HepG2 (cell line): ENCODE measurements around the gene JMJD8. TPM values are rescaled to one million over a fixed set of nuclear protein-coding genes. Genes with fewer than 3 reads are reported as not detected.

Experiments used
- ATAC-seq: fragments of 200-7000 bp; cut with Tn5 transposase; 3 replicates; pipeline ENCODE4 v1.9.1; 2020; ENCODE audit warnings: mild to moderate bottlenecking, moderate library complexity
- BruUV-seq: library from RNA; stranded (reverse); fragments of 400-500 nt; replicated peaks from 2 replicates; lab custom pipeline; 2021; lab: Mats Ljungman, UMichigan
- CTCF ChIA-PET: fragments of 300-600 bp; formaldehyde crosslinking; extraction: SDS; loops from one replicate; lab custom pipeline; 2021; ENCODE audit warnings: low total read pairs, inconsistent platforms, low intra/inter-chr PET ratio; lab: Yijun Ruan, JAX
- POLR2A ChIA-PET: fragments of 350-600 bp; sonication (Branson Sonifier 250); formaldehyde crosslinking; loops from one replicate; lab custom pipeline; 2020; ENCODE audit warnings: antibody characterized with exemption, inconsistent platforms; lab: Yijun Ruan, JAX
- DNase-seq: peaks from one replicate; pipeline ENCODE4 v3.0.0-alpha.2; 2015; ENCODE audit warnings: low spot score
- FAIRE-seq: peaks from 3 replicates; lab custom pipeline; 2011; peaks lifted over from hg19 to GRCh38; lab: Jason Lieb, UNC
- H2AFZ ChIP-seq: one replicate; pipeline ENCODE4 v1.6.1; 2011; ENCODE audit warnings: low read length, inconsistent platforms
- H3K27ac ChIP-seq: fragments of 300-600 bp; 3 replicates; pipeline ENCODE4 v1.8.0; 2011; ENCODE audit warnings: mixed run types, mild to moderate bottlenecking, mixed read lengths, low read length, inconsistent platforms; ENCODE audit not compliant: insufficient read depth; ENCODE audit errors: extremely low read length
- H3K27me3 ChIP-seq, 2 experiments: fragments of 200-600 bp in 1 of 2; 2 replicates in 1 of 2; 3 replicates in 1 of 2; pipeline versions ENCODE4 v1.6.0 to v1.8.0; 2011; ENCODE audit warnings: low read length in 2 of 2, mild to moderate bottlenecking in 2 of 2, moderate library complexity in 2 of 2, inconsistent platforms in 1 of 2; ENCODE audit not compliant: insufficient read depth in 2 of 2, control insufficient read depth in 1 of 2
- H3K36me3 ChIP-seq, 2 experiments: fragments of 200-600 bp in 1 of 2; replicated peaks in 1 of 2; 2 replicates in 1 of 2; 3 replicates in 1 of 2; pipeline versions ENCODE4 v1.5.1 to v1.8.0; 2011; ENCODE audit warnings: low read length in 2 of 2, inconsistent platforms in 1 of 2; ENCODE audit not compliant: insufficient read depth in 2 of 2, control insufficient read depth in 1 of 2
- H3K4me1 ChIP-seq: 2 replicates; pipeline ENCODE4 v1.5.1; 2012; ENCODE audit warnings: low read length, inconsistent platforms; ENCODE audit not compliant: insufficient read depth
- H3K4me2 ChIP-seq: 2 replicates; pipeline ENCODE4 v1.6.0; 2011; ENCODE audit warnings: low read depth, low read length, inconsistent platforms
- H3K4me3 ChIP-seq, 3 experiments: fragments of 200-600 bp in 1 of 3; sonication (generic), shearing (Covaris generic) in 1 of 3; replicated peaks in 1 of 3; 2 replicates each; pipeline ENCODE4 v1.5.1; 2011 to 2016; ENCODE audit warnings: low read length in 3 of 3, inconsistent platforms in 2 of 3, low read depth in 2 of 3, mild to moderate bottlenecking in 2 of 3, control low read depth in 1 of 3, mixed read lengths in 1 of 3; ENCODE audit not compliant: insufficient read depth in 1 of 3
- H3K79me2 ChIP-seq: one replicate; pipeline ENCODE4 v1.6.1; 2011; ENCODE audit warnings: low read length, inconsistent platforms; ENCODE audit not compliant: insufficient read depth
- H3K9ac ChIP-seq: 2 replicates; pipeline ENCODE4 v1.6.0; 2011; ENCODE audit warnings: mild to moderate bottlenecking, low read depth, low read length, inconsistent platforms; ENCODE audit not compliant: insufficient read depth
- H3K9me3 ChIP-seq: 2 replicates; pipeline ENCODE4 v1.5.1; 2012; ENCODE audit warnings: mild to moderate bottlenecking, low read length
- H4K20me1 ChIP-seq: 2 replicates; pipeline ENCODE4 v1.6.0; 2011; ENCODE audit warnings: inconsistent platforms, mild to moderate bottlenecking, low read length, moderate library complexity; ENCODE audit not compliant: insufficient read depth
- CREM ChIP-seq, 2 experiments: sonication (generic) in 1 of 2; formaldehyde crosslinking in 1 of 2; IDR thresholded peaks; 2 replicates each; pipeline versions ENCODE4 v1.4.0 to v1.6.1; 2016 to 2020; ENCODE audit warnings: antibody characterized with exemption in 1 of 2, mild to moderate bottlenecking in 1 of 2, missing genetic modification reagents in 1 of 2
- MAX ChIP-seq: IDR thresholded peaks from 2 replicates; pipeline ENCODE4 v1.6.1; 2012; ENCODE audit warnings: inconsistent platforms
- MAZ ChIP-seq, 2 experiments: sonication (generic) in 1 of 2; formaldehyde crosslinking in 1 of 2; IDR thresholded peaks; 2 replicates each; pipeline versions ENCODE4 v1.5.0 to v1.6.1; 2012 to 2020; ENCODE audit warnings: low read depth in 2 of 2, mild to moderate bottlenecking in 2 of 2, borderline replicate concordance in 1 of 2, improper control_type of control experiment in 1 of 2, low read length in 1 of 2, missing genetic modification reagents in 1 of 2, moderate library complexity in 1 of 2
- MYC ChIP-seq: sonication (generic); formaldehyde crosslinking; IDR thresholded peaks from 2 replicates; pipeline ENCODE4 v1.9.0; 2021; ENCODE audit warnings: missing genetic modification reagents, borderline replicate concordance
- NBN ChIP-seq: fragments of 450-650 bp; conservative IDR thresholded peaks from 2 replicates; pipeline ENCODE4 v1.6.1; 2017
- NR2F6 ChIP-seq, 2 experiments: IDR thresholded peaks; 2 replicates each; pipeline ENCODE4 v1.6.1; 2016; ENCODE audit warnings: antibody characterized with exemption in 1 of 2, mild to moderate bottlenecking in 1 of 2
- POLR2A ChIP-seq, 2 experiments: IDR thresholded peaks; 2 replicates each; pipeline ENCODE4 v1.6.1; 2011; ENCODE audit warnings: low read depth in 2 of 2, low read length in 2 of 2, mild to moderate bottlenecking in 1 of 2, moderate library complexity in 1 of 2; ENCODE audit not compliant: insufficient read depth in 1 of 2
- REPIN1 ChIP-seq: sonication (generic); formaldehyde crosslinking; IDR thresholded peaks from 2 replicates; pipeline ENCODE4 v1.8.0; 2022; ENCODE audit warnings: missing genetic modification reagents, low read depth, mild to moderate bottlenecking, borderline replicate concordance
- SNAI1 ChIP-seq: sonication (generic); formaldehyde crosslinking; IDR thresholded peaks from 2 replicates; pipeline ENCODE4 v1.5.0; 2020; ENCODE audit warnings: mild to moderate bottlenecking, missing genetic modification reagents, borderline replicate concordance
- TOPORS ChIP-seq: sonication (generic); formaldehyde crosslinking; IDR thresholded peaks from 2 replicates; pipeline ENCODE4 v1.8.0; 2023; ENCODE audit warnings: mild to moderate bottlenecking, missing genetic modification reagents
- ZBTB10 ChIP-seq: sonication (generic); formaldehyde crosslinking; IDR thresholded peaks from 2 replicates; pipeline ENCODE4 v1.4.0; 2020; ENCODE audit warnings: missing genetic modification reagents, borderline replicate concordance
- ZC3H13 ChIP-seq: sonication (generic); formaldehyde crosslinking; IDR thresholded peaks from 2 replicates; pipeline ENCODE4 v1.8.1; 2023; ENCODE audit warnings: mild to moderate bottlenecking, missing genetic modification reagents, moderate library complexity
- ZFAT ChIP-seq: sonication (generic); formaldehyde crosslinking; conservative IDR thresholded peaks from 2 replicates; pipeline ENCODE4 v1.8.1; 2023; ENCODE audit warnings: missing genetic modification reagents, inconsistent platforms
- ZNF207 ChIP-seq: fragments of 450-650 bp; IDR thresholded peaks from 2 replicates; pipeline ENCODE4 v1.6.1; 2016; ENCODE audit warnings: antibody characterized with exemption, borderline replicate concordance
- ZNF768 ChIP-seq: sonication (generic); formaldehyde crosslinking; IDR thresholded peaks from 2 replicates; pipeline ENCODE4 v1.4.0; 2020; ENCODE audit warnings: missing genetic modification reagents
- ZSCAN30 ChIP-seq: sonication (generic); formaldehyde crosslinking; IDR thresholded peaks from 2 replicates; pipeline ENCODE4 v1.5.0; 2020; ENCODE audit warnings: mild to moderate bottlenecking, missing genetic modification reagents
- WGBS: methylation state at CpG from one replicate; pipeline ENCODE4 v1.1.6; 2017; ENCODE audit warnings: low lambda C conversion rate; 5-methylcytosine and 5-hydroxymethylcytosine counted together
- in situ Hi-C: cut with HindIII; loops from 2 replicates; pipeline ENCODE4 v1.10.0; 2017; ENCODE audit warnings: low pct_unique_long_range_greater_than_20kb; ENCODE audit not compliant: extremely low pct_ligation_motif_present
- intact Hi-C: fragments of 100-400 bp; cut with micrococcal nuclease; formaldehyde crosslinking; loops from one replicate; pipeline ENCODE4 v1.10.0; 2022; ENCODE audit not compliant: unreplicated experiment
- polyA plus RNA-seq, 8 experiments: library from polyadenylated mRNA; depleted of rRNA in 3 of 8; stranded (reverse) in 7 of 8; unstranded in 1 of 8; fragments of >200 nt; fragmentation: Illumina TruSeq in 4 of 8; extraction: Trizol in 4 of 8; gene quantifications; 2 replicates each; pipeline versions ENCODE4 v1.2.1 to v1.2.3, GENCODE V29; 2011 to 2016; ENCODE audit warnings: low read depth in 4 of 8, missing spikeins in 1 of 8, mixed read lengths in 1 of 8; ENCODE audit not compliant: insufficient read depth in 1 of 8
- total RNA-seq, 5 experiments: library from RNA; depleted of rRNA; stranded (reverse); fragments of >200 nt; fragmentation: Illumina TruSeq; extraction: Trizol; gene quantifications; 2 replicates each; pipeline ENCODE4 v1.2.3, GENCODE V29; 2016; ENCODE audit warnings: low read depth in 1 of 5

Gene JMJD8
- total and polyA plus RNA-seq, 2 of the 13 experiments (the other 11 are each of a cell fraction or from before 2014, with no cell fraction given), result 2.6 to 11.8 TPM

- TF ChIP-seq ZFAT (no peak), ZNF768 (CRISPR knock-in tag) (no peak), SNAI1 (no peak), NBN (no peak), ZC3H13 (CRISPR knock-in tag) (no peak), MYC (CRISPR knock-in tag) (peak; percentile 50; the same call in 1 of the 2 replicates), ZSCAN30 (CRISPR knock-in tag) (no peak), REPIN1 (CRISPR knock-in tag) (no peak), POLR2A (IDR thresholded peaks at IDR 0.05; ENCODE audit: insufficient read depth in 1 of 2, low read depth in 2 of 2, low read length in 2 of 2) (no peak), ZNF207 (no peak), MAZ (IDR thresholded peaks at IDR 0.05; ENCODE audit: borderline replicate concordance, low read depth, low read length) (no peak), MAZ (CRISPR knock-in tag; IDR thresholded peaks at IDR 0.05; ENCODE audit: low read depth) (peak; percentile 29; the same call in 1 of the 2 replicates), CREM (IDR thresholded peaks at IDR 0.05) (no peak), CREM (CRISPR knock-in tag; IDR thresholded peaks at IDR 0.05) (no peak)
These were observed 44.2 kb upstream of the JMJD8 start (continued) for GRCh38 chr16:728131-728889.

- ChIA-PET POLR2A (interaction anchor here (1.1 to 2.0 kb wide), 2 partner anchors 11 to 15 kb away, joined by 3 to 7 read pairs; no protein-coding TSS in a partner anchor), CTCF (no interaction called here)
- no peaks in the 10 kb centered on the region for H4K20me1 ChIP-seq
- H3K9ac ChIP-seq, result peak overlapping the region; percentile 69
- H3K4me2 ChIP-seq, result peak overlapping the region; percentile 94
- in situ Hi-C loops (no loop called here), intact Hi-C loops (no loop called here)
- no CpG with 5 or more reads among the region's 61 CpGs for WGBS
- H3K4me1 ChIP-seq, result peaks cover 11% of the 10 kb centered on the region
- no TSS peak for BruUV-seq
- no peak overlapping the region for H3K27ac ChIP-seq
- peaks cover 0 to 3% of the 10 kb centered on the region in 2 experiments; a peak in 1 of 5 replicates for H3K27me3 ChIP-seq
- no peaks in the 10 kb centered on the region for H3K79me2 ChIP-seq
- H3K4me3 ChIP-seq, result peak overlapping the region; percentile 57 to 82 (median 66)
- no peak for FAIRE-seq
- no peaks in the 10 kb centered on the region for H3K9me3 ChIP-seq
- no peak for DNase-seq
- H2AFZ ChIP-seq, result no peak overlapping the region
- H3K36me3 ChIP-seq, result no peaks in the 10 kb centered on the region
- ATAC-seq, result peak; percentile 14
- TF ChIP-seq ZC3H13 (CRISPR knock-in tag), result 0 out of 2 replicates have a peak, but pooled peaks have one; percentile 16
- no peak for TF ChIP-seq NR2F6 (IDR thresholded peaks at IDR 0.05)
- 0 out of 2 replicates have a peak, but pooled peaks have one; percentile 6 for TF ChIP-seq NR2F6 (CRISPR knock-in tag; IDR thresholded peaks at IDR 0.05)
- peak; percentile 37; the same call in 1 of the 2 replicates for TF ChIP-seq MAX
- TF ChIP-seq ZBTB10, result peak; percentile 90
- TF ChIP-seq MAZ (IDR thresholded peaks at IDR 0.05; ENCODE audit: borderline replicate concordance, low read depth, low read length), result no peak
- peak; percentile 2; the same call in 1 of the 2 replicates for TF ChIP-seq MAZ (CRISPR knock-in tag; IDR thresholded peaks at IDR 0.05; ENCODE audit: low read depth)
- TF ChIP-seq TOPORS, result peak; percentile 63; the same call in 1 of the 2 replicates
These were observed 43.3 kb upstream of the JMJD8 start for GRCh38 chr16:727291-727977.
